Measurements from ENCODE around the gene MYO18A. TPM values are rescaled to one million over a fixed set of nuclear protein-coding genes. Genes with fewer than 3 reads are reported as not detected.

Gene MYO18A
- total and polyA plus RNA-seq, 7 experiments from 2014 or later = 10.2 to 144 (median 95.3) TPM

DNA sequence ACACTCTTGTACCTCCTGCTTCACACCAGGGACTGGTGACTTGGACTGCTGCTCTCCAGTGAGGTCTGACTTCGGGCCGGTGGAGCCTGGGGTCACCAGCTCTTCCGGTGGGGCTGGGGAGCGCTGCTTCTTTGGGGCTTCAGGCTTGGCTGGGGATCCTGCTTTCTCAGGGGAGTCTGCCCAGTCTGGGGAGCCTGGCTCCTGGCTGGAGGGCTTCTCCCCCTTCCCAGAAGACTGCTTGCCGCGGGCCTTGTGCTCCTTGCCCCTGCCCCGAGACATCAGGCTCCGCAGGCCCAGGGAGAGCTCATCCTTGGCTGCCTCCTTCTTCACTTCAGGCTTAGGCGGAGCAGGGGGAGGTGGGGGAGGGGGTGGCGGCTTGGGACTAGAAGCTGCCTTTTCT, 52.4 kb downstream of the MYO18A start:
- Mint-ChIP-seq H3K9me3 (no peaks in the 10 kb centered on the region), H3K4me3 (no peak overlapping the region), H3K27ac (no peak overlapping the region), H3K4me1 (peaks cover 16 to 35% (median 21%) of the 10 kb centered on the region in 7 donors), H3K27me3 (no peaks in the 10 kb centered on the region), H3K36me3 (peaks cover 0 to 4% (median 3%) of the 10 kb centered on the region in 5 donors)
- no peaks in the 10 kb centered on the region for H3K27me3 ChIP-seq (ENCODE audit: control insufficient read depth in 2 of 2, insufficient read depth in 2 of 2, low read length in 2 of 2)
- DNase-seq (no peak), ATAC-seq (no peak)
- ChIA-PET CTCF (interaction anchor here (0.8 to 1.4 kb wide), 3 partner anchors 17 to 92 kb away, joined by 3 to 4 read pairs (median 4); no protein-coding TSS in a partner anchor), POLR2A (interaction anchor here (0.8 to 1.5 kb wide), 2 partner anchors 10 to 12 kb away, joined by 3 to 4 read pairs; no protein-coding TSS in a partner anchor)
- peaks cover 0 to 5% of the 10 kb centered on the region in 2 donors for H3K4me1 ChIP-seq (ENCODE audit: control insufficient read depth in 2 of 2, insufficient read depth in 2 of 2, low read length in 2 of 2)
- H3K4me3 ChIP-seq (ENCODE audit: low read length) = no peak overlapping the region
- intact Hi-C loops (cut with micrococcal nuclease) = no loop called here
- no peaks in the 10 kb centered on the region for H3K9me3 ChIP-seq (ENCODE audit: control insufficient read depth in 2 of 3, low read length in 3 of 3)
- no peak overlapping the region for H3K27ac ChIP-seq (ENCODE audit: low read depth, low read length)
- peaks cover 0 to 55% (median 0%) of the 10 kb centered on the region in 3 experiments for H3K36me3 ChIP-seq (ENCODE audit: control insufficient read depth in 2 of 3, insufficient read depth in 3 of 3, low read length in 3 of 3)

DNA sequence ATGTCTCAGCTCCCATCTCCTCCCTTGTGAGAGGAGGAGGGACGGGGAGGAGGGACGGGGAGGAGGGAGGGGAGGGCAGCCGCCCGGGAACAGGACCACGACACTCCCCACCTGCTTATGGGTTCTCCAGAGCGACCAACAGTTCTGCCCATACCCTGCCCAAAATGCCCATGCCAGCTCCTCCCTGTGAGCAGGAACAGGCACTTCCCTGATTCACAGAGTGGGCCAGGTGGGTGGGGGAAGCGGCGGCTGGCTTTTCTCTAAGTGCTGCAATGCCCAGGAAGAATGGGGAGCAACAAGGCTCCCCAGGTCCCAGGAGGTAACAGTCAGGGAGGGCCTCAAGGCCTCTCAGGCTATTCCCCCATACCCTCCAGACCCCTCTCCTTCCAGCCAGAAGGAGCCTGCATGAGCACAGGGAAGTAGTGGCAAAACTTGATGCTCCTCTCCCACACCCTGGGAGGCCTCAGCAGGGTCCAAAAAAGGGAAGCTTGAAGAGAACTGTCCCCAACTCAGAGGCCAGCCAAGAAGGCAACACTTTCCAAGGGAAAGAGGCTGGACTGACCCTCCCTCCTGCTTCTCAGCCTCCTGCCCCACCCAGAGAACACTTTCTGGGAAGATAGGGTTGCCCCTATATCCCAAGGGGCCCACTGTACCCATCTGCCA, 53.8 kb downstream of the MYO18A start:
- no peak overlapping the region for H3K27ac ChIP-seq (ENCODE audit: low read depth, low read length)
- POLR2A ChIA-PET = no interaction called here
- H3K9me3 ChIP-seq (ENCODE audit: control insufficient read depth in 2 of 3, low read length in 3 of 3) = no peaks in the 10 kb centered on the region

DNA sequence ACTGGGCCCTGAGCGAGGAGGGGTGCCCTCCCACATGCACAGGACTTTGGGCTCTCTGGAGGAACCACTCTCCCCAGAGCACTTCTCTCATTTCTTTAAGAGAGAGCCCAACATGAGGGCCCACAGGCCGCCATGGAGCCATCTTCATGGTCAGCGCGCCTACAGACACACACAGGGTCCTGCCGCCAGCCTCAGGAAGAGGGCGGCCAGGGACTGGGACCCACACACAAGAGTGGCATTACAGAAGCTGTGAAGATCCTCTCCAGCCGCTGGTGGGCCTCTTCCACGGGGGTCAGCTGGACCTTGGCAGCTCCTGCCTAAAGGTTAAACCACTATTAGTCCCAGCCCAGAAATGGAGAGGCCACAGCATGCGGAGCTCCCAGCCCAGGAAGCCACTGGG, 54.5 kb downstream of the MYO18A start:
- DNase-seq (no peak), ATAC-seq (no peak)
- Mint-ChIP-seq H3K4me1 (peaks cover 4 to 19% (median 5%) of the 10 kb centered on the region in 7 donors), H3K27me3 (no peaks in the 10 kb centered on the region), H3K36me3 (peaks cover 0 to 8% (median 0%) of the 10 kb centered on the region in 5 donors), H3K27ac (peak overlapping the region in 2 of 9 donors; percentile 36 to 70), H3K9me3 (no peaks in the 10 kb centered on the region), H3K4me3 (no peak overlapping the region)
- intact Hi-C loops (cut with micrococcal nuclease) = no loop called here
- POLR2A ChIA-PET = no interaction called here
- Histone ChIP-seq H3K36me3 (ENCODE audit: control insufficient read depth in 2 of 3, insufficient read depth in 3 of 3, low read length in 3 of 3) (peaks cover 9 to 55% (median 10%) of the 10 kb centered on the region in 3 experiments), H3K27ac (ENCODE audit: low read depth, low read length) (no peak overlapping the region), H3K27me3 (ENCODE audit: control insufficient read depth in 2 of 2, insufficient read depth in 2 of 2, low read length in 2 of 2) (no peaks in the 10 kb centered on the region), H3K9me3 (ENCODE audit: control insufficient read depth in 2 of 3, low read length in 3 of 3) (no peaks in the 10 kb centered on the region), H3K4me1 (ENCODE audit: control insufficient read depth in 2 of 2, insufficient read depth in 2 of 2, low read length in 2 of 2) (no peaks in the 10 kb centered on the region), H3K4me3 (ENCODE audit: low read length) (no peak overlapping the region)
- CTCF ChIA-PET = interaction anchor here (1.1 to 4.4 kb wide), 6 partner anchors 14 to 97 kb away, joined by 4 to 93 read pairs (median 29); partner anchors contain the start of gene MYO18A

More for the DNA sequence above, 53.8 kb downstream of the MYO18A start:
- Mint-ChIP-seq H3K36me3 (peaks cover 0 to 3% (median 0%) of the 10 kb centered on the region in 5 donors), H3K27ac (peak overlapping the region in 2 of 9 donors; percentile 21 to 56), H3K9me3 (no peaks in the 10 kb centered on the region), H3K27me3 (no peaks in the 10 kb centered on the region), H3K4me3 (no peak overlapping the region), H3K4me1 (peaks cover 9 to 23% (median 12%) of the 10 kb centered on the region in 7 donors)
- CTCF ChIA-PET = interaction anchor here (1.1 to 4.4 kb wide), 4 partner anchors 14 to 96 kb away, joined by 4 to 93 read pairs (median 46); partner anchors contain the start of gene MYO18A
- intact Hi-C loops (cut with micrococcal nuclease) = no loop called here
- no peak overlapping the region for H3K4me3 ChIP-seq (ENCODE audit: low read length)
- H3K36me3 ChIP-seq (ENCODE audit: control insufficient read depth in 2 of 3, insufficient read depth in 3 of 3, low read length in 3 of 3) = peaks cover 2 to 55% (median 5%) of the 10 kb centered on the region in 3 experiments
- no peaks in the 10 kb centered on the region for H3K4me1 ChIP-seq (ENCODE audit: control insufficient read depth in 2 of 2, insufficient read depth in 2 of 2, low read length in 2 of 2)
- ATAC-seq = peak; percentile 59
- no peak for DNase-seq
- no peaks in the 10 kb centered on the region for H3K27me3 ChIP-seq (ENCODE audit: control insufficient read depth in 2 of 2, insufficient read depth in 2 of 2, low read length in 2 of 2)

DNA sequence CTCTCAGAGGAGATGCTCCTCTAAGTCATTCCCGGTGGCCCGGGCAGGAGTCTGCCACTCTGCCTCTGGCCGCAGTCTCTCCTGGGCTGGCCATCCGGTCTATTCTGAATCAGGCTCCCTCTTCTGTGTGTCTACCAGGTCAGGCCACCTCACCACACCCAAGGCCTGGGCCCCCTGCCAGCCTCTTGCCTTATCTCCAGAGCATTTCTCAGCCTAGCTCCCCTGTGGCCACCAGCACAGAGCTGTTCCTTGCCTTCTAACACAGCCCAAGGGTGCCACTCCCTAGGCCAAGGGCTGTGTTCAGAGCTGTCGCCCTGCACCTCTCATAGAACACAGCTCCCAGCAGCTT, 55.3 kb downstream of the MYO18A start:
- no peaks in the 10 kb centered on the region for H3K9me3 Mint-ChIP-seq
- POLR2A ChIA-PET = interaction anchor here (0.7 to 2.1 kb wide), 7 partner anchors 11 to 55 kb away, joined by 3 to 8 read pairs (median 5); partner anchors contain the start of gene MYO18A
- peak overlapping the region in 3 of 9 donors; percentile 21 to 70 (median 63) for H3K27ac Mint-ChIP-seq
- H3K4me3 ChIP-seq (ENCODE audit: low read length) = no peak overlapping the region
- H3K4me1 ChIP-seq (ENCODE audit: control insufficient read depth in 2 of 2, insufficient read depth in 2 of 2, low read length in 2 of 2) = no peaks in the 10 kb centered on the region
- ATAC-seq = no peak
- CTCF ChIA-PET = interaction anchor here (0.6 to 4.4 kb wide), 11 partner anchors 8 to 424 kb away, joined by 3 to 93 read pairs (median 11); partner anchors contain the start of gene MYO18A
- no peaks in the 10 kb centered on the region for H3K27me3 ChIP-seq (ENCODE audit: control insufficient read depth in 2 of 2, insufficient read depth in 2 of 2, low read length in 2 of 2)
- H3K4me3 Mint-ChIP-seq = no peak overlapping the region
- no peaks in the 10 kb centered on the region for H3K27me3 Mint-ChIP-seq
- H3K9me3 ChIP-seq (ENCODE audit: control insufficient read depth in 2 of 3, low read length in 3 of 3) = no peaks in the 10 kb centered on the region
- no peak overlapping the region for H3K27ac ChIP-seq (ENCODE audit: low read depth, low read length)
- intact Hi-C loops (cut with micrococcal nuclease) = loop anchor here (1.0 kb wide), 6 partner anchors 15 to 169 kb away; partner anchors contain the start of genes MYO18A (in 2 of the 2) and NUFIP2 (in 1 of the 2)
- peaks cover 0 to 8% (median 0%) of the 10 kb centered on the region in 5 donors for H3K36me3 Mint-ChIP-seq
- no peak for DNase-seq
- H3K4me1 Mint-ChIP-seq = peaks cover 0 to 19% (median 5%) of the 10 kb centered on the region in 7 donors
- H3K36me3 ChIP-seq (ENCODE audit: control insufficient read depth in 2 of 3, insufficient read depth in 3 of 3, low read length in 3 of 3) = peaks cover 9 to 56% (median 10%) of the 10 kb centered on the region in 3 experiments

DNA sequence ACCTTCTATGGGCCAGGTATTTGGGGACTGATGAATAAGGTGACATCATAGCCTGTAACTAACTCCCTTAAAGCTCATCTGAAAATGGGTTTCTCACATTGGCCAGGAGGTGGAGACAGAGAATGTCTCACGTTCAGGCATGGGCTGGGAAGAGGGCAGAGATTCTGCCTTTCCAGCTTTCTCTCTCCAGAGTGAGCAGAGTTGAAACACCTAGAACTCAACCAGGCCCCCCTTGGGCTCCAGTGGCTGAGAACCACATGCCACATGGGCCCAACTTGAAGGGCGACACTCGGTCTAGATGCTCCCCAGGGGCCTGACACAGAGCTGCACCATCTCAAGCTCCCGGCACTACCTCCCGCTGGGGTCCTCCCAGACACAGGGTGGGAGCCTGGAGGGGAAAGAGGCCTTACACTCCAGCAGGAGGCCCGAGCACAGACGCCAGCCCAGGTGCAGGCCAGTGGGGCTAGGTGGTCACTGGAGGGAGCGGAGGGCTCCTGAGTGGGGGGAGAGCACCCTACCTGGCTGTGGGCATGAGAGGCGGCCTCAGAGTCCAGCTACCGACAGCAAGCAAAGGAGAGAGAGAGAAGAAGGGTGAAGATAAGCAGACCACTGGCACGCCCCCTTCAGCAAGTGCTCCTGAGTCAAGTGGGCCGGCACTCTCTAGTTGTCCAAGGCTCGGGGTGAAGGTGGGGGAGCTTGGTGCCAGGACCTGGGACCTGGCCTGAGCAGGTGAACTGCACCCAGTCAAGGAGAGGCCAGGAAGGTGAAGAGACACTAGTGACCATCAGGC, 55.9 kb downstream of the MYO18A start:
- Histone ChIP-seq H3K4me1 (ENCODE audit: control insufficient read depth in 2 of 2, insufficient read depth in 2 of 2, low read length in 2 of 2) (no peaks in the 10 kb centered on the region), H3K27me3 (ENCODE audit: control insufficient read depth in 2 of 2, insufficient read depth in 2 of 2, low read length in 2 of 2) (no peaks in the 10 kb centered on the region), H3K27ac (ENCODE audit: low read depth, low read length) (no peak overlapping the region), H3K4me3 (ENCODE audit: low read length) (no peak overlapping the region), H3K36me3 (ENCODE audit: control insufficient read depth in 2 of 3, insufficient read depth in 3 of 3, low read length in 3 of 3) (peaks cover 9 to 53% (median 10%) of the 10 kb centered on the region in 3 experiments), H3K9me3 (ENCODE audit: control insufficient read depth in 2 of 3, low read length in 3 of 3) (no peaks in the 10 kb centered on the region)
- DNase-seq = peak in 6 of 9 donors; percentile 34 to 59 (median 48)
- ChIA-PET POLR2A (interaction anchor here (0.7 to 2.1 kb wide), 11 partner anchors 10 to 57 kb away, joined by 3 to 8 read pairs (median 4); partner anchors contain the start of gene MYO18A), CTCF (interaction anchor here (0.5 to 4.4 kb wide), 22 partner anchors 8 to 483 kb away, joined by 3 to 93 read pairs (median 5); partner anchors contain the start of gene MYO18A)
- Mint-ChIP-seq H3K4me3 (no peak overlapping the region), H3K27ac (peak overlapping the region in 2 of 9 donors; percentile 54 to 55), H3K36me3 (peaks cover 0 to 8% (median under 1%) of the 10 kb centered on the region in 5 donors), H3K9me3 (no peaks in the 10 kb centered on the region), H3K27me3 (no peaks in the 10 kb centered on the region), H3K4me1 (peaks cover 0 to 17% (median 5%) of the 10 kb centered on the region in 7 donors)
- ATAC-seq = peak; percentile 87
- intact Hi-C loops (cut with micrococcal nuclease) = loop anchor here (1.0 kb wide), 6 partner anchors 16 to 170 kb away; partner anchors contain the start of genes MYO18A (in 2 of the 2) and NUFIP2 (in 1 of the 2)

DNA sequence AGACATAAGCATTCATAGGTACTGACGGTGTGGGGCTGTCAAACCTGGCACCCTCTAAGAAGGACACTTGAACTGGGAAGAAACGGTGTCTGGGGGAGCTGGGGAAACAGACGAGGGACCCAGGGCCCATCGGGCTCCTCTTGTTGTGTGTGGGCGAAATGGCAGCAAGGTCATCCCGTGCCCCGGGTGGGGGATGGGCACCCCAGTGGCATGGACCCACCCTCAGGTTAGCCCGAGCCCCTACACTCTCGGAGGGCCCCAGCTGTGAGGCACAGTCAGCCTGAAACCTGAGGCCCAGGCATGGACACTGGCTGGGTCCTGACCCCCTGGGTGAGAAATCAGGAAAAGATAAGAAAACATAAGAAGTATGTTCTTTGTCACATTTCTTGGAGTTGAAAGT, 57.1 kb downstream of the MYO18A start:
- peaks cover 0 to 9% (median 5%) of the 10 kb centered on the region in 7 donors for H3K4me1 Mint-ChIP-seq
- ChIA-PET POLR2A (interaction anchor here (1.3 to 2.1 kb wide), 3 partner anchors 24 to 57 kb away, joined by 3 to 8 read pairs (median 8); partner anchors contain the start of gene MYO18A), CTCF (interaction anchor here (1.2 to 4.4 kb wide), 5 partner anchors 9 to 96 kb away, joined by 6 to 93 read pairs (median 17); no protein-coding TSS in a partner anchor)
- peaks cover 0 to 16% (median 8%) of the 10 kb centered on the region in 5 donors for H3K36me3 Mint-ChIP-seq
- H3K36me3 ChIP-seq (ENCODE audit: control insufficient read depth in 2 of 3, insufficient read depth in 3 of 3, low read length in 3 of 3) = peaks cover 10 to 52% (median 12%) of the 10 kb centered on the region in 3 experiments
- intact Hi-C loops (cut with micrococcal nuclease) = no loop called here
- no peaks in the 10 kb centered on the region for H3K27me3 Mint-ChIP-seq
- H3K9me3 Mint-ChIP-seq = no peaks in the 10 kb centered on the region
- no peaks in the 10 kb centered on the region for H3K27me3 ChIP-seq (ENCODE audit: control insufficient read depth in 2 of 2, insufficient read depth in 2 of 2, low read length in 2 of 2)
- no peak overlapping the region for H3K27ac ChIP-seq (ENCODE audit: low read depth, low read length)
- H3K4me1 ChIP-seq (ENCODE audit: control insufficient read depth in 2 of 2, insufficient read depth in 2 of 2, low read length in 2 of 2) = no peaks in the 10 kb centered on the region
- DNase-seq (no peak), ATAC-seq (no peak)
- H3K9me3 ChIP-seq (ENCODE audit: control insufficient read depth in 2 of 3, low read length in 3 of 3) = no peaks in the 10 kb centered on the region
- H3K27ac Mint-ChIP-seq = no peak overlapping the region
- H3K4me3 Mint-ChIP-seq = no peak overlapping the region
- no peak overlapping the region for H3K4me3 ChIP-seq (ENCODE audit: low read length)
